Astrocyte of the spinal cord (primary cell): Measurements from ENCODE around the gene NDUFS3.

Source experiments
- DNase-seq: peaks from one replicate; pipeline ENCODE4 v3.0.0; 2011; ENCODE audit warnings: low read depth, low spot score
- H3K4me3 ChIP-seq: 2 replicates; pipeline ENCODE4 v1.5.1; 2011; ENCODE audit warnings: low read depth, mild to moderate bottlenecking, low read length, moderate library complexity
- in situ Hi-C: cut with HindIII; loops from 2 replicates; pipeline ENCODE4 v1.10.0; 2017; ENCODE audit warnings: low sequenced_read_pairs
- TF ChIP-seq, protein P1 (sequence below): IDR thresholded peaks from 2 replicates; pipeline ENCODE4 v1.5.1; 2012; ENCODE audit warnings: low read depth, mild to moderate bottlenecking, low read length, inconsistent platforms

The NDUFS3 gene

DNA sequence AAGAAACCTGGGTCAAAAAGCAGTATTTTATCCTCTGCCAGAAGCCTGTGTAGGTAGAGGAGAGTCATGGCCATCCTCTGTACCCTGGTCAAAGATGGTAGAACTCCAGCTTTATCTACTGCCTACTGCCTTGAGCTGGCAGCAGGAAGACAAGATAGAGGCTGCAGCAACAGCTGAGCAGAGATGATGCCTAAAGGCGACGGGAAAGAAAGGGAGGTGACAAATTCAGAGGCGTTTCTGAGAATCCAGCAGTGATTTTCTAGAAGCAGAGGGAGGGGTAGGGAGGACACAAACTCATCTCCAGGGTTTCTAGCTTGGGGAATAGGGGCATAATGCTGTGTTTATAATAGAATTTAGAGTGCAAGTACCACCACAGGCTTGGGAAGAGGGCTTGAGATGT, 30.8 kb downstream of the NDUFS3 start:
- in situ Hi-C loops, result no loop called here
- TF ChIP-seq, protein P1, sequence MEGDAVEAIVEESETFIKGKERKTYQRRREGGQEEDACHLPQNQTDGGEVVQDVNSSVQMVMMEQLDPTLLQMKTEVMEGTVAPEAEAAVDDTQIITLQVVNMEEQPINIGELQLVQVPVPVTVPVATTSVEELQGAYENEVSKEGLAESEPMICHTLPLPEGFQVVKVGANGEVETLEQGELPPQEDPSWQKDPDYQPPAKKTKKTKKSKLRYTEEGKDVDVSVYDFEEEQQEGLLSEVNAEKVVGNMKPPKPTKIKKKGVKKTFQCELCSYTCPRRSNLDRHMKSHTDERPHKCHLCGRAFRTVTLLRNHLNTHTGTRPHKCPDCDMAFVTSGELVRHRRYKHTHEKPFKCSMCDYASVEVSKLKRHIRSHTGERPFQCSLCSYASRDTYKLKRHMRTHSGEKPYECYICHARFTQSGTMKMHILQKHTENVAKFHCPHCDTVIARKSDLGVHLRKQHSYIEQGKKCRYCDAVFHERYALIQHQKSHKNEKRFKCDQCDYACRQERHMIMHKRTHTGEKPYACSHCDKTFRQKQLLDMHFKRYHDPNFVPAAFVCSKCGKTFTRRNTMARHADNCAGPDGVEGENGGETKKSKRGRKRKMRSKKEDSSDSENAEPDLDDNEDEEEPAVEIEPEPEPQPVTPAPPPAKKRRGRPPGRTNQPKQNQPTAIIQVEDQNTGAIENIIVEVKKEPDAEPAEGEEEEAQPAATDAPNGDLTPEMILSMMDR, result no peak

DNA sequence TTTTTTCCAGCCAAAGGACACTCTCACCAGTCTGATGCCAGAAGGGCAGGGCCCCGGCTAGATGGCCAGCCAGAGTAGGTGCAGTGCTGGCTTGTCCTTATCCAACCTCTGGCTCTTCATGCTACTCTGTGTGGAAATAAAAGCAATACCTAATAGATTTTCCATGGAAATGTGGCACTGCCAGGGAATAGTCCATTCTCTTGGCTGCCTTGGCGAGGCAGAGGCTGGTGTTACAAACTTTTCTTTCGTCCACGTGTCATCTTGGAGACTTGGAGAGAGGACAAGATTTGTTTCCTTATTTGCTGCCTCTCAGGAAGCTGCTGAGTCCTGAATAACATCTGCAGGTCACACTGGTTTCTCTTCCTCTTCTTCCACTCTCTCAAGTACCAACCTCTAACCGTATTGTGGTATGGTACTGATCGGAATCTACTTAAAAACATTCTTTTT, 32.5 kb downstream of the NDUFS3 start:
- H3K4me3 ChIP-seq, result no peak overlapping the region
- TF ChIP-seq, protein P1, result no peak
- no peak for DNase-seq
- in situ Hi-C loops, result no loop called here

More for the DNA sequence above, 30.8 kb downstream of the NDUFS3 start:
- no peak for DNase-seq
- H3K4me3 ChIP-seq, result no peak overlapping the region

DNA sequence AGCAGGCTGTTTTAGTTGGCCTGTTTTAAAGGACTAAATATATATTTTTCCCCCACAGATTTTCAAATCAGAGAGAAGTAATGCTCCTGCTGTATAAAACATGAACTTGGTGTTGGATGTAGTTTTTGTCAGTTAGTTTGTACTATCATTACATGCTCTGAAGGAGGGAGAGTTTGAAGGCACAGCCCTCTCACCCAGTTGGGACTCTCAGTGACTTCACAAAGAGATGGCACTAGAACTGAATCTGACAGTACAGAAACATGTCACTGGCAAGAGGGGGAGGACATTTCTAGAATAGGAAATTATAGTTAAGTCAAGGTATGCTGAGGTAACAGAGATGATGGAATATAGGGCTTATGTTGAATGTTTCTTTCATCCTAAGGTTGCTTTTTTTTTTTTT, 36.4 kb downstream of the NDUFS3 start:
- TF ChIP-seq, protein P1, result no peak
- no peak overlapping the region for H3K4me3 ChIP-seq
- DNase-seq, result no peak
- in situ Hi-C loops, result no loop called here

DNA sequence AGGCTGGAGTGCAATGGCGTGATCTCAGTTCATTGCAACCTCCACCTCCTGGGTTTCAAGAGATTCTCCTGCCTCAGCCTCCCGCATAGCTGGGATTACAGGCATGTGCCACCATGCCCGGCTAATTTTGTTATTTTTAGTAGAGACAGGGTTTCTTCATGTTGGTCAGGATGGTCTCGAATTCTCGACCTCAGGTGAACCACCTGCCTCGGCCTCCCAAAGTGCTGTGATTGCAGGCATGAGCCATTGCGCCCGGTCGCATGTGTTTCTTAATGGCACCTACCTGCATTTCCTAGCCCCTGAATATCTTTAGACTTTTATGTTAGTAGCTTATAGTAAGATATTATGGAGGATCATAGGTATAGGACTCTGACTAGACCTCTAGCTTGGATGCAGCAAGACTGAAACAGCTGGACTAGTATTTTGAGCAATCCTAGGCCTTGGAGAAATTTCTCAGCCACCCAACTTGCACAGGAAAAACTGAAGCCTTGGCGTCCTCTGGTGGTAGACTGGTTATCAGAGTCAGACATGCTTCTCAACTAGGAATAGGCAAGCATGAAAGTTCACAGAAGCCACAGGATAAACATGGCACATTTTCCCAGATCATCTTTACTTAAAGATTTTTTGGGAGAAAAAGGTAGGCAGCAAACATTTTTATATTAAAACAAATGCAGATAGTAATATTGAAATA, 38.0 kb downstream of the NDUFS3 start:
- DNase-seq, result peak; percentile 82
- TF ChIP-seq, protein P1, result peak; percentile 97
- in situ Hi-C loops, result no loop called here
- no peak overlapping the region for H3K4me3 ChIP-seq

DNA sequence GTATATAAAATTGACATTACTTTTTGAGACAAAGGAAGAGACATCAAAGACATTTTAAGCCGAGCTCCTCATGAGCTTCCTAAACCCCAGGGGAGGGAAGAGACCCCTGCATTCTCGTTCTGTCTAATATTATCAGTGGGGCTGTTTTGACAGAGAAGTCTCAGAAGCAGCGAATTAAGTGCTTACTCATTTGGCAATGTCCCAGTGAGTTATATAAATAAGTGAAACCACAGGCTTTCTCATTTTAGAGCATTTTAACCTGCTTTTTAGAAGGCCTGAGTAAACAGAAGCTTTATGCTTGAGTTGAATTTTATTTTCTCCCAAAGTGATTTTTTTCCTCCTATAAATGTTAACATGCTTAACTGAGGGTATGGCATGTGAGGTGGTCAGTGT, 38.5 kb downstream of the NDUFS3 start:
- TF ChIP-seq, protein P1, result no peak
- DNase-seq, result peak; percentile 68

DNA sequence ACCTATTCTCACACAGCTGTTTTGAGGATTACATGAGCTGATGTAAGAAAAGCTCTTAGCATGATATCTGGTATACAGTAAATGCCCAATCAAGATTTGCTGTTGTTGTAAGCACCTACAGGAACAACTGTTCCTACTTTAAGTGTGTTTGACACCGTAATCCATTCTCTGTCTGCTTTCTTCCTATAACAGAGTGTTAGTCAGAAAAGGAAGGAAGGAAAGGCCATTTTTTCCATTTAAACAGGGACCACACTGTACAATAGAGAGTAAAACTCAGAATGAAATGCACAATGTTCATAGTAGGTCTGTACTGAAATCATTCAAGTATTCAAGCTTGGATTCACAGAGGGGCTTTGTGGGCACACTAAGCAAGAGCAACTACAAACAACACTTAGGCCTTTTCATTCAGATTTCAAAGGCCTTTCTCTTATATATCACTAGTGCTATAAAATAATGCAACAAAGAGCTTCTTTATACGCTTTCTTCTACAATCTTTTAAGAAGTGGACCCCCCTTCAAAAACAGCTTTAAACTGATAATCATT, 42.0 kb downstream of the NDUFS3 start:
- TF ChIP-seq, protein P1, result no peak
- in situ Hi-C loops, result no loop called here
- no peak overlapping the region for H3K4me3 ChIP-seq
- DNase-seq, result no peak

More for the DNA sequence above, 38.5 kb downstream of the NDUFS3 start:
- in situ Hi-C loops, result no loop called here
- H3K4me3 ChIP-seq, result no peak overlapping the region
